ENCODE results near the gene PTPN6. TPM values are rescaled to one million over a fixed set of nuclear protein-coding genes. Genes with fewer than 3 reads are reported as not detected.

Gene PTPN6
- total and polyA plus RNA-seq, 9 of the 15 experiments (the other 6 are each of a cell fraction or from before 2014, with no cell fraction given): 1.5 to 5.1 (median 3.9) TPM

GRCh38 chr12:6912164-6912935, 38.8 kb upstream of the PTPN6 start:
- Histone ChIP-seq H2AFZ (ENCODE audit: low read depth, low read length) (no peak overlapping the region), H3K27me3 (ENCODE audit: control insufficient read depth in 2 of 2, insufficient read depth in 2 of 2, low read length in 2 of 2) (no peaks in the 10 kb centered on the region), H3K27ac (ENCODE audit: extremely low read depth, low read depth, low read length) (no peak overlapping the region), H4K20me1 (replicated peaks; ENCODE audit: control insufficient read depth, insufficient read depth, low read length) (no peaks in the 10 kb centered on the region), H3K9me3 (replicated peaks; ENCODE audit: control insufficient read depth, insufficient read depth, low read depth, low read length) (no peaks in the 10 kb centered on the region), H3K79me2 (ENCODE audit: control insufficient read depth, insufficient read depth, low read length) (peaks cover 19% of the 10 kb centered on the region), H3K4me2 (ENCODE audit: insufficient read depth, low read length) (no peak overlapping the region), H3K9ac (ENCODE audit: insufficient read depth in 1 of 2, low read depth in 2 of 2, low read length in 2 of 2) (no peak overlapping the region), H3K36me3 (ENCODE audit: control insufficient read depth, insufficient read depth, low read length) (peaks cover 5% of the 10 kb centered on the region; the same call in 1 of the 3 replicates), H3K9me1 (ENCODE audit: control insufficient read depth, insufficient read depth, low read length) (peaks cover 6% of the 10 kb centered on the region), H3K4me3 (no peak overlapping the region), H3K4me1 (replicated peaks in 1 of 2; ENCODE audit: control insufficient read depth in 2 of 2, insufficient read depth in 2 of 2, low read length in 2 of 2) (peaks cover 12 to 40% of the 10 kb centered on the region in 2 experiments; a peak in 4 of 5 replicates)
- ATAC-seq: no peak
- 64% methylated on average over 14 of the region's 15 CpGs for WGBS (ENCODE audit: insufficient coverage, low coverage, missing lambda C conversion rate)
- intact Hi-C loops (cut with micrococcal nuclease) (no loop called here), in situ Hi-C loops (cut with MboI) (no loop called here)
- ChIA-PET CTCF (ENCODE audit: low intra/inter-chr PET ratio) (no interaction called here), POLR2A (interaction anchor here (0.6 to 2.2 kb wide), 7 partner anchors 13 to 49 kb away, joined by 3 to 14 read pairs (median 3); partner anchors contain the start of genes C12orf57 and RNU7-1)
- no peak for DNase-seq (ENCODE audit: extremely low read depth in 1 of 4, low spot score in 3 of 4)
- TF ChIP-seq ZNF121 (CRISPR knock-in tag; conservative IDR thresholded peaks at IDR 0.05) (peak; percentile 69), RBM25 (IDR thresholded peaks at IDR 0.05; ENCODE audit: low read depth, low read length, severe bottlenecking) (peak; percentile 29), SAFB (IDR thresholded peaks at IDR 0.05; ENCODE audit: borderline replicate concordance, low read depth, low read length) (no peak), RAD51 (IDR thresholded peaks at IDR 0.05; ENCODE audit: borderline replicate concordance, low read depth) (no peak), SIRT6 (IDR thresholded peaks at IDR 0.05; ENCODE audit: low read depth, low read length) (no peak), PTRF (tag; IDR thresholded peaks at IDR 0.05) (no peak), ZBTB17 (CRISPR knock-in tag; IDR thresholded peaks at IDR 0.05) (no peak), ZNF184 (CRISPR knock-in tag; IDR thresholded peaks at IDR 0.05) (no peak)
- BruUV-seq (replicated peaks): no TSS peak
- FAIRE-seq: no peak

Measured in K562 (cell line).